Loucy (cell line): ENCODE results near the gene PLEKHD1.

Source experiments
- H2AFZ ChIP-seq: fragments of 200-600 bp; sonication (generic); 2 replicates; pipeline ENCODE4 v1.6.0; 2016; ENCODE audit warnings: antibody characterized with exemption, mild to moderate bottlenecking, low read length, moderate library complexity
- H3F3A ChIP-seq: fragments of 200-600 bp; 2 replicates; pipeline ENCODE4 v1.6.0; 2016; ENCODE audit warnings: antibody characterized with exemption, low read depth, mild to moderate bottlenecking
- H3K27me3 ChIP-seq: fragments of 200-600 bp; sonication (generic); 2 replicates; pipeline ENCODE4 v1.6.1; 2014; ENCODE audit warnings: low read length, mild to moderate bottlenecking; ENCODE audit not compliant: insufficient read depth, poor library complexity, severe bottlenecking
- H3K36me3 ChIP-seq: fragments of 200-600 bp; sonication (generic); 2 replicates; pipeline ENCODE4 v1.6.1; 2016; ENCODE audit warnings: low read length; ENCODE audit not compliant: insufficient read depth
- H3K4me1 ChIP-seq: fragments of 200-600 bp; sonication (generic); 2 replicates; pipeline ENCODE4 v1.5.1; 2014; ENCODE audit warnings: low read length, mild to moderate bottlenecking; ENCODE audit not compliant: insufficient read depth, poor library complexity, severe bottlenecking
- H3K4me2 ChIP-seq: fragments of 200-600 bp; sonication (generic); 2 replicates; pipeline ENCODE4 v1.6.0; 2014; ENCODE audit warnings: antibody characterized with exemption, low read length, low read depth, mild to moderate bottlenecking; ENCODE audit not compliant: poor library complexity, severe bottlenecking
- H3K4me3 ChIP-seq: fragments of 200-600 bp; sonication (generic); 2 replicates; pipeline ENCODE4 v1.5.1; 2014; ENCODE audit warnings: low read length, mild to moderate bottlenecking, mixed read lengths; ENCODE audit not compliant: poor library complexity, severe bottlenecking
- H3K79me2 ChIP-seq: fragments of 200-600 bp; sonication (generic); 2 replicates; pipeline ENCODE4 v1.6.1; 2014; ENCODE audit warnings: low read length; ENCODE audit not compliant: insufficient read depth
- H3K9ac ChIP-seq: fragments of 200-600 bp; sonication (generic); 2 replicates; pipeline ENCODE4 v1.6.0; 2014; ENCODE audit warnings: mild to moderate bottlenecking, low read depth, low read length, moderate library complexity; ENCODE audit not compliant: poor library complexity, severe bottlenecking
- H3K9me2 ChIP-seq: fragments of 200-600 bp; sonication (generic); replicated peaks from 2 replicates; pipeline ENCODE4 v1.6.1; 2016; ENCODE audit warnings: low read depth, low read length, mixed read lengths
- H3K9me3 ChIP-seq: fragments of 200-600 bp; sonication (generic); 2 replicates; pipeline ENCODE4 v1.6.1; 2014; ENCODE audit warnings: mild to moderate bottlenecking, antibody characterized with exemption, low read length, low read depth; ENCODE audit not compliant: insufficient read depth
- H4K20me1 ChIP-seq: fragments of 200-600 bp; sonication (generic); 2 replicates; pipeline ENCODE4 v1.6.0; 2014; ENCODE audit warnings: antibody characterized with exemption, low read length, mild to moderate bottlenecking; ENCODE audit not compliant: insufficient read depth, poor library complexity, severe bottlenecking
- CTCF ChIP-seq: fragments of 200-600 bp; sonication (generic); conservative IDR thresholded peaks from 2 replicates; pipeline ENCODE4 v1.5.1; 2014; ENCODE audit warnings: mild to moderate bottlenecking, antibody characterized with exemption, low read length
- EZH2phosphoT487 ChIP-seq: fragments of 200-600 bp; IDR thresholded peaks from 2 replicates; pipeline ENCODE4 v1.6.1; 2018; ENCODE audit warnings: antibody characterized with exemption, mild to moderate bottlenecking, moderate library complexity, borderline replicate concordance

The PLEKHD1 gene

GRCh38 chr14:69540654-69541335 is 56.3 kb downstream of the PLEKHD1 start:
- H3K27me3 ChIP-seq: no peaks in the 10 kb centered on the region
- TF ChIP-seq EZH2phosphoT487 (no peak), CTCF (no peak)
- no peaks in the 10 kb centered on the region for H3K9me3 ChIP-seq
- no peaks in the 10 kb centered on the region for H4K20me1 ChIP-seq
- H3F3A ChIP-seq: no peaks in the 10 kb centered on the region
- no peak overlapping the region for H2AFZ ChIP-seq
- H3K9ac ChIP-seq: no peak overlapping the region
- no peaks in the 10 kb centered on the region for H3K36me3 ChIP-seq
- H3K4me1 ChIP-seq: no peaks in the 10 kb centered on the region
- H3K4me2 ChIP-seq: no peak overlapping the region
- no peak overlapping the region for H3K4me3 ChIP-seq
- H3K79me2 ChIP-seq: no peaks in the 10 kb centered on the region
- no peaks in the 10 kb centered on the region for H3K9me2 ChIP-seq

GRCh38 chr14:69542311-69542710 is 57.8 kb downstream of the PLEKHD1 start:
- H3K36me3 ChIP-seq: no peaks in the 10 kb centered on the region

GRCh38 chr14:69543341-69544115 is 59.0 kb downstream of the PLEKHD1 start:
- H3F3A ChIP-seq: no peaks in the 10 kb centered on the region
- no peak overlapping the region for H3K9ac ChIP-seq
- no peaks in the 10 kb centered on the region for H3K79me2 ChIP-seq
- no peaks in the 10 kb centered on the region for H4K20me1 ChIP-seq
- H3K9me3 ChIP-seq: no peaks in the 10 kb centered on the region
- TF ChIP-seq EZH2phosphoT487 (no peak), CTCF (no peak)
- no peaks in the 10 kb centered on the region for H3K36me3 ChIP-seq
- no peak overlapping the region for H2AFZ ChIP-seq
- H3K9me2 ChIP-seq: no peaks in the 10 kb centered on the region
- H3K4me3 ChIP-seq: no peak overlapping the region
- no peak overlapping the region for H3K4me2 ChIP-seq
- no peaks in the 10 kb centered on the region for H3K27me3 ChIP-seq
- H3K4me1 ChIP-seq: no peaks in the 10 kb centered on the region

More at GRCh38 chr14:69542311-69542710, 57.8 kb downstream of the PLEKHD1 start:
- Histone ChIP-seq H3K4me1 (no peaks in the 10 kb centered on the region), H4K20me1 (no peaks in the 10 kb centered on the region), H3F3A (no peaks in the 10 kb centered on the region), H2AFZ (no peak overlapping the region), H3K79me2 (no peaks in the 10 kb centered on the region), H3K9me2 (no peaks in the 10 kb centered on the region), H3K9ac (no peak overlapping the region), H3K4me3 (no peak overlapping the region), H3K27me3 (no peaks in the 10 kb centered on the region), H3K4me2 (no peak overlapping the region), H3K9me3 (no peaks in the 10 kb centered on the region)
- no peak for TF ChIP-seq EZH2phosphoT487
- no peak for TF ChIP-seq CTCF
